GM18868 (cell line): ENCODE results near the gene LUC7L2.
"Not testable (repeated sequence)": the region's sequence is repeated elsewhere in the genome, so short reads cannot be mapped to it uniquely, and the experiment has no call there.

Experiments used
- ATAC-seq: cut with Tn5 transposase; IDR thresholded peaks from one replicate; pipeline ENCODE4 v1.9.1; 2021; ENCODE audit warnings: mild to moderate bottlenecking, moderate library complexity; ENCODE audit not compliant: unreplicated experiment

LUC7L2 gene

GRCh38 chr7:139441961-139442360 is 82.3 kb downstream of the LUC7L2 start:
- no peak for ATAC-seq

- no peak for ATAC-seq
These were observed 86.6 kb downstream of the LUC7L2 start for GRCh38 chr7:139446051-139446890.

- ATAC-seq, result no peak
These were observed 91.2 kb downstream of the LUC7L2 start for GRCh38 chr7:139450851-139451250.

GRCh38 chr7:139451638-139452037 is 91.9 kb downstream of the LUC7L2 start:
- ATAC-seq, result no peak

GRCh38 chr7:139452958-139453672 is 93.4 kb downstream of the LUC7L2 start:
- no peak for ATAC-seq

- no peak for ATAC-seq
These were observed 94.1 kb downstream of the LUC7L2 start for GRCh38 chr7:139453673-139454321.

- ATAC-seq, result no peak
These were observed 96.1 kb downstream of the LUC7L2 start for GRCh38 chr7:139455789-139456188.

- ATAC-seq, result no peak
These were observed 96.8 kb downstream of the LUC7L2 start for GRCh38 chr7:139456511-139456910.

GRCh38 chr7:139457153-139457946 is 97.7 kb downstream of the LUC7L2 start:
- ATAC-seq, result no peak

GRCh38 chr7:139463421-139463820 is 103.7 kb downstream of the LUC7L2 start:
- ATAC-seq, result not testable (repeated sequence)

- ATAC-seq, result not testable (repeated sequence)
These were observed 104.8 kb downstream of the LUC7L2 start for GRCh38 chr7:139464511-139464910.

GRCh38 chr7:139465072-139465471 is 105.4 kb downstream of the LUC7L2 start:
- ATAC-seq, result not testable (repeated sequence)

GRCh38 chr7:139467729-139468128 is 108.0 kb downstream of the LUC7L2 start:
- not testable (repeated sequence) for ATAC-seq

- not testable (repeated sequence) for ATAC-seq
These were observed 108.6 kb downstream of the LUC7L2 start for GRCh38 chr7:139468281-139468680.

GRCh38 chr7:139471740-139472353 is 112.2 kb downstream of the LUC7L2 start:
- ATAC-seq, result no peak
